H1 (cell line): ENCODE data around the gene TNNT1. TPM values are rescaled to one million over a fixed set of nuclear protein-coding genes. Genes with fewer than 3 reads are reported as not detected.

ENCODE experiments used
- BACH1 ChIP-seq: IDR thresholded peaks from 2 replicates; pipeline ENCODE4 v1.6.1; 2012; ENCODE audit warnings: low read length, improper control_type of control experiment
- EGR1 ChIP-seq: IDR thresholded peaks from 2 replicates; pipeline ENCODE4 v1.6.1; 2011; ENCODE audit warnings: low read depth, low read length, borderline replicate concordance
- GTF2F1 ChIP-seq: IDR thresholded peaks from 2 replicates; pipeline ENCODE4 v1.6.1; 2012; ENCODE audit warnings: low read depth, low read length, improper control_type of control experiment, borderline replicate concordance
- HDAC2 ChIP-seq, 2 experiments: fragments of 300-600 bp in 1 of 2; sonication (generic) in 1 of 2; IDR thresholded peaks; 2 replicates each; pipeline ENCODE4 v1.6.1; 2011 to 2012; ENCODE audit warnings: low read depth in 2 of 2, low read length in 2 of 2, mild to moderate bottlenecking in 2 of 2, moderate library complexity in 2 of 2, borderline replicate concordance in 1 of 2, inconsistent platforms in 1 of 2
- HDAC6 ChIP-seq: IDR thresholded peaks from one replicate; pipeline ENCODE4 v1.7.1; 2012; ENCODE audit warnings: low read depth, mild to moderate bottlenecking, inconsistent platforms, low read length, moderate library complexity
- KDM1A ChIP-seq: fragments of 200-600, 300-600 bp; sonication (generic); IDR thresholded peaks from 2 replicates; pipeline ENCODE4 v1.7.1; 2016; ENCODE audit warnings: mild to moderate bottlenecking, low read length, borderline replicate concordance
- KDM4A ChIP-seq: IDR thresholded peaks from one replicate; pipeline ENCODE4 v1.7.1; 2012; ENCODE audit warnings: low read depth, mild to moderate bottlenecking, moderate library complexity, low read length, inconsistent platforms; ENCODE audit not compliant: severe bottlenecking
- POU5F1 ChIP-seq: IDR thresholded peaks from 2 replicates; pipeline ENCODE4 v1.6.1; 2011; ENCODE audit warnings: low read depth, mild to moderate bottlenecking, low read length, moderate library complexity
- RAD21 ChIP-seq, 2 experiments: IDR thresholded peaks in 1 of 2; conservative IDR thresholded peaks in 1 of 2; 2 replicates each; pipeline ENCODE4 v1.6.1; 2011; ENCODE audit warnings: low read depth in 2 of 2, low read length in 2 of 2, improper control_type of control experiment in 1 of 2, inconsistent platforms in 1 of 2, mild to moderate bottlenecking in 1 of 2, moderate library complexity in 1 of 2
- SAP30 ChIP-seq: fragments of 300-600 bp; sonication (generic); IDR thresholded peaks from 2 replicates; pipeline ENCODE4 v1.7.1; 2012; ENCODE audit warnings: low read length, moderate library complexity, mild to moderate bottlenecking, inconsistent platforms; ENCODE audit not compliant: insufficient read depth, insufficient replicate concordance
- SIN3A ChIP-seq, 2 experiments: IDR thresholded peaks in 1 of 2; conservative IDR thresholded peaks in 1 of 2; 2 replicates each; pipeline ENCODE4 v1.6.1; 2011 to 2012; ENCODE audit warnings: low read length in 2 of 2, improper control_type of control experiment in 1 of 2, low read depth in 1 of 2, mild to moderate bottlenecking in 1 of 2
- SIRT6 ChIP-seq: IDR thresholded peaks from one replicate; pipeline ENCODE4 v1.7.1; 2012; ENCODE audit warnings: low read length, inconsistent platforms
- TAF1 ChIP-seq: IDR thresholded peaks from 2 replicates; pipeline ENCODE4 v1.6.1; 2011; ENCODE audit warnings: mild to moderate bottlenecking, low read depth, low read length
- TBP ChIP-seq: IDR thresholded peaks from 2 replicates; pipeline ENCODE4 v1.6.1; 2011; ENCODE audit warnings: low read depth, low read length, improper control_type of control experiment
- TCF12 ChIP-seq: IDR thresholded peaks from 2 replicates; pipeline ENCODE4 v1.6.1; 2011; ENCODE audit warnings: low read depth, mild to moderate bottlenecking, low read length
- TEAD4 ChIP-seq: IDR thresholded peaks from 2 replicates; pipeline ENCODE4 v1.6.1; 2012; ENCODE audit warnings: low read depth, low read length, inconsistent platforms, mixed read lengths
- YY1 ChIP-seq: IDR thresholded peaks from 2 replicates; pipeline ENCODE4 v1.6.1; 2011; ENCODE audit warnings: low read depth, mild to moderate bottlenecking, low read length
- polyA plus RNA-seq, 7 experiments: library from polyadenylated mRNA; depleted of rRNA in 3 of 7; stranded (reverse) in 5 of 7; unstranded in 2 of 7; fragments of >200 nt in 5 of 7; fragments of 200-250 nt in 2 of 7; gene quantifications; 1 replicate in 5 of 7; 2 replicates in 1 of 7; 4 replicates in 1 of 7; pipeline versions ENCODE4 v1.2.1 to v1.2.3, GENCODE V29; 2011 to 2013; ENCODE audit warnings: missing spikeins in 2 of 7, mixed read lengths in 2 of 7
- total RNA-seq: library from RNA; stranded (reverse); fragmentation: NEBNext Ultra II Directional; extraction: Animal tissue kit (Norgen Biotek cat#: 25700); gene quantifications from 2 replicates; pipeline ENCODE4 v1.2.1, GENCODE V29; 2021
- TF ChIP-seq, protein P1 (sequence below), 3 experiments: IDR thresholded peaks; 1 replicate in 2 of 3; 2 replicates in 1 of 3; pipeline versions ENCODE4 v1.5.1 to v1.6.1; 2011; ENCODE audit warnings: low read length in 3 of 3, mild to moderate bottlenecking in 3 of 3, inconsistent platforms in 2 of 3, low read depth in 1 of 3, moderate library complexity in 1 of 3; ENCODE audit not compliant: insufficient read depth in 1 of 3; ENCODE audit errors: control extremely low read depth in 1 of 3
- TF ChIP-seq, protein P2 (sequence below): IDR thresholded peaks from 2 replicates; pipeline ENCODE4 v1.6.1; 2012; ENCODE audit warnings: inconsistent platforms

The TNNT1 gene
- total and polyA plus RNA-seq, 2 of the 8 experiments (the other 6 are each of a cell fraction or from before 2014, with no cell fraction given), result 69.6 to 107 TPM

DNA sequence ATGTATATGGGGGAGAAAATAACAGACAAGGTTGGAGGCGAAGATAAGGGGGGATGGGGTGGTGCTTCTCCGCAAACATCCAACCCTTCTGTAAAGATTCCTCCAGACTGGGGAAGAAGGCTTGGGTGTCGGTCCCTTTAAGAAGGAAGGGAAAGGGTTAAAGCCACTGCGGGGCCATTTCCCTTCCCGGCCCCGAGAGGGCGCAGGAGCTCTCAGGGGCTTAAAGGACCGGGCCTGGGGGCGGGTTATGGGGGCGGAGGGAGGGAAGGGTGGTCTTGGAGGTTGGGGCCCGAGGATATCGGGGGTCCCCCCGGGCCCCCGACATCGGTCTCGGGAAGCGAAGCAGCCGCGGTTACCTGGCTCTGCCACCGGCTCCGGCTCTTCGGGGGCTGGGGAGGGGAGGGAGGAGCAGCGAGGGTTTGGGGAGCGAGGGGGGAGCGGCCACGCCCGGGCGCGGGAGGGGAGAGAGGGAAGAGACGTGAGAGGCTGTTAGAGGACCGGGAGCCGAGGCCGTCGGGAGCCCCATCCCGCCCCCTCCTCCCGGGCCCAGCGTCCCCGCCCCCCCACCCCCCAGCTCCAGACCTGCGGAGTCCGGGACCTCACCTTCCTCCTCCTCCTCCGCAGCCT, 2.8 kb downstream of the TNNT1 start (continued):
- TF ChIP-seq, protein P1, sequence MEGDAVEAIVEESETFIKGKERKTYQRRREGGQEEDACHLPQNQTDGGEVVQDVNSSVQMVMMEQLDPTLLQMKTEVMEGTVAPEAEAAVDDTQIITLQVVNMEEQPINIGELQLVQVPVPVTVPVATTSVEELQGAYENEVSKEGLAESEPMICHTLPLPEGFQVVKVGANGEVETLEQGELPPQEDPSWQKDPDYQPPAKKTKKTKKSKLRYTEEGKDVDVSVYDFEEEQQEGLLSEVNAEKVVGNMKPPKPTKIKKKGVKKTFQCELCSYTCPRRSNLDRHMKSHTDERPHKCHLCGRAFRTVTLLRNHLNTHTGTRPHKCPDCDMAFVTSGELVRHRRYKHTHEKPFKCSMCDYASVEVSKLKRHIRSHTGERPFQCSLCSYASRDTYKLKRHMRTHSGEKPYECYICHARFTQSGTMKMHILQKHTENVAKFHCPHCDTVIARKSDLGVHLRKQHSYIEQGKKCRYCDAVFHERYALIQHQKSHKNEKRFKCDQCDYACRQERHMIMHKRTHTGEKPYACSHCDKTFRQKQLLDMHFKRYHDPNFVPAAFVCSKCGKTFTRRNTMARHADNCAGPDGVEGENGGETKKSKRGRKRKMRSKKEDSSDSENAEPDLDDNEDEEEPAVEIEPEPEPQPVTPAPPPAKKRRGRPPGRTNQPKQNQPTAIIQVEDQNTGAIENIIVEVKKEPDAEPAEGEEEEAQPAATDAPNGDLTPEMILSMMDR (IDR thresholded peaks at IDR 0.05; ENCODE audit: control extremely low read depth in 1 of 3, insufficient read depth in 1 of 3, low read depth in 1 of 3, low read length in 3 of 3), result peak; percentile 63 to 80 (median 73)
- TF ChIP-seq GTF2F1 (no peak), EGR1 (peak; percentile 44; the same call in 1 of the 2 replicates), TBP (no peak), RAD21 (IDR thresholded peaks at IDR 0.05 in 1 of 2, conservative IDR thresholded peaks at IDR 0.05 in 1 of 2; ENCODE audit: low read depth in 2 of 2, low read length in 2 of 2) (peak; percentile 22 to 45; a peak in 3 of 4 replicates), SIRT6 (no peak), SAP30 (no peak), YY1 (0 out of 2 replicates have a peak, but pooled peaks have one; percentile 35), KDM1A (peak; percentile 94), KDM4A (peak; percentile 63), SIN3A (conservative IDR thresholded peaks at IDR 0.05 in 1 of 2, IDR thresholded peaks at IDR 0.05 in 1 of 2; ENCODE audit: low read depth in 1 of 2, low read length in 2 of 2) (no peak), POU5F1 (no peak), TCF12 (no peak), TEAD4 (no peak), BACH1 (no peak), HDAC2 (IDR thresholded peaks at IDR 0.05; ENCODE audit: borderline replicate concordance in 1 of 2, low read depth in 2 of 2, low read length in 2 of 2) (no peak), HDAC6 (no peak), TAF1 (no peak)
- TF ChIP-seq, protein P2, sequence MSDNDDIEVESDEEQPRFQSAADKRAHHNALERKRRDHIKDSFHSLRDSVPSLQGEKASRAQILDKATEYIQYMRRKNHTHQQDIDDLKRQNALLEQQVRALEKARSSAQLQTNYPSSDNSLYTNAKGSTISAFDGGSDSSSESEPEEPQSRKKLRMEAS, result no peak; the same call in 1 of the 2 replicates
